HG03135 (cell line): ENCODE data around the gene SEH1L.

Source experiments
- ATAC-seq: cut with Tn5 transposase; IDR thresholded peaks from one replicate; pipeline ENCODE4 v1.9.1; 2021; ENCODE audit warnings: mild to moderate bottlenecking, moderate library complexity; ENCODE audit not compliant: unreplicated experiment

SEH1L gene

DNA sequence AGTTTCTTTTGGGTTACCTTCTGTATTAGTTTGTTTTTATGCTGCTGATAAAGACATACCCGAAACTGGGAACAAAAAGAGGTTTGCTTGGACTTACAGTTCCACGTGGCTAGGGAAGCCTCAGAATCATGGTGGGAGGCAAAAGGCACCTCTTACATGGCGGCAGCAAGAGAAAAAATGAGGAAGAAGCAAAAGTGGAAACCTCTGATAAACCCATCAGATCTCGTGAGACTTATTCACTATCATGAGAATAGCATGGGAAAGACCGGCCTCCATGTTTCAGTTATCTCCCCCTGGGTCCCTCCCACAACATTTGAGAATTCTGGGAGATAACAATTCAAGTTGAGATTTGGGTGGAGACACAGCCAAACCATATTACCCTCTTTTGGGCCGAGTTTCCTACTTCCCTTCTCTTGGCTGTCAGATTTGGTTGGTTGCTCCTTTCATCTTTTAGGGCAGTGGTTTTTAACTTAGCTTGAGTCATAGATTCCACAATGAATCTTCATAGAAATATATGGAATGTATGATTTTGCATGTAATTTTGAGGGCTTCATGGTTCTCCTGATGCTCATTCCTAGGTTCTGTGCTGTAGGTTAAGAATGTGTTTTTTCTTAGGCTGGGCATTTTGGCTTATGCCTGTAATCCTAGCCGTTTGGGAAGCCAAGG lies 87.6 kb downstream of the SEH1L start:
- ATAC-seq, result no peak

DNA sequence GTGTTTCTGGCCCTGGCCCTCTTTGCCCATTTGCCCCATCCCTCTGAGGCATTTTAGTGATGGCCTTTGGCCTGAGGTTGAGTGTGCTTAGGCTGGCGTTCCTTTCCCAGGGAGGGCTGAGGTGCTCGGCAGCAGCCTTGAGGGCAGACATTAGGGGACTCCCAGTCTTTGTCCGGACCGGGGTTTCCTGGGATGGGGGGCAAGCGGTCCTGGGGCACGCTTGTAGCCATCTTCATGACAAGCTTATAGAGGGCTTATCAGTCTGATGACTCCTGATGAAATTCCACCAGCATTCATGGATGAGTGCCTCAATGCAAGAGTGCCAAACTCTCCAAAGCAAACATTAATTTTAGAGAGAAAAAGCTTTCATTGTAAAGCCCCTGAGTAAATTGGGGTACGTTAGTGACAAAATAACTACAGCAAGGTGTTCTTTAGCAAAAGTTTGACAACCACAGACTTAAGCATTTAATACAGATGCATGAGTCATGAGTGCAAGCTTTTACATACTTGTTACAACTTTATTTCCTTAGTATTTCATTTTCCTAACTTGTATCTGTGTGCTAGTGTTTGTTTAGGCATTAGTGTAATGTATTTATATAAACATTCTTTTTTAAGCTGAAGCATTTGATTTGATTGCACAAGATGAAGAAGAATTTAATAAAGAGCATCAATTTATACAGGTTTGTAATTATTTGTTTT lies 89.0 kb downstream of the SEH1L start:
- ATAC-seq, result no peak
